HG02763 (cell line): ENCODE measurements around the gene PAFAH1B1.

Experiments
- ATAC-seq: cut with Tn5 transposase; IDR thresholded peaks from one replicate; pipeline ENCODE4 v1.9.1; 2021; ENCODE audit warnings: mild to moderate bottlenecking, moderate library complexity; ENCODE audit not compliant: unreplicated experiment

Gene PAFAH1B1

DNA sequence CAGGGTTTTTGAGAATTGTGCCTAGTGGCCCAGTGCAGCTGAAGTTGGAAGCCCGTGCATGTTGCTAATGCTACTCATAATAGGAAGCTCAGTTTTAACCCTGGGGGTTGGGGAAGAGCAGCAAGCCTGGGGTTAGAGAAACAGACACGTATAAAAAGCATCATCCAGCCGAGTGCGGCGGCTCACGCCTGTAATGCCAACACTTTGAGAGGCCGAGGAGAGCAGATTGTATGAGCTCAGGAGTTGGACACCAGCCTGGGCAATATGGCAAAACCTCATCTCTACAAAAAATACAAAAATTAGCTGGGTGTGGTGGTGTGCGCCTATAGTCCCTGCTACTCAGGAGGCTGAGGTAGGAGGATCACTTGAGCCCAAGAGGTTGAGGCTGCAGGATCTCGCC is 120.4 kb downstream of the PAFAH1B1 start:
- no peak for ATAC-seq

DNA sequence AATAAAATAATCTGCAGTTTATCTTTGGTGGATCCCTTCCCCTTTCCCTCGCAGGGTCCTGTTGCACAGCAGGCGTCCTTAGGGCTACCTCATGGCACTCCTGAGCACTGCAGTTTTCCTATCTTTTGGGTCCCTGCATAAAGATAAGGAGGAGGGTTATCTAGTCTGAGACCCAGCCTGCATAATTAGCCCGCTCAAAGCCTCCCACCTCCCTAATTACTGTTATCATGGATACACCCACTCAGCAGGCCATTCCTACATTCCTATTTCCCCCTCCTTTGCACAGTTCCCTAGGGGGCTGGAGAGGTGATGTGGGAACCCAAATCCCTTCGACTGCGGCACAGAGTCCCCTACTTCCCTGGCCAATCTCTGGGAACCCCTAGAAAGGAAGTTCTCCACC is 123.2 kb downstream of the PAFAH1B1 start:
- no peak for ATAC-seq

DNA sequence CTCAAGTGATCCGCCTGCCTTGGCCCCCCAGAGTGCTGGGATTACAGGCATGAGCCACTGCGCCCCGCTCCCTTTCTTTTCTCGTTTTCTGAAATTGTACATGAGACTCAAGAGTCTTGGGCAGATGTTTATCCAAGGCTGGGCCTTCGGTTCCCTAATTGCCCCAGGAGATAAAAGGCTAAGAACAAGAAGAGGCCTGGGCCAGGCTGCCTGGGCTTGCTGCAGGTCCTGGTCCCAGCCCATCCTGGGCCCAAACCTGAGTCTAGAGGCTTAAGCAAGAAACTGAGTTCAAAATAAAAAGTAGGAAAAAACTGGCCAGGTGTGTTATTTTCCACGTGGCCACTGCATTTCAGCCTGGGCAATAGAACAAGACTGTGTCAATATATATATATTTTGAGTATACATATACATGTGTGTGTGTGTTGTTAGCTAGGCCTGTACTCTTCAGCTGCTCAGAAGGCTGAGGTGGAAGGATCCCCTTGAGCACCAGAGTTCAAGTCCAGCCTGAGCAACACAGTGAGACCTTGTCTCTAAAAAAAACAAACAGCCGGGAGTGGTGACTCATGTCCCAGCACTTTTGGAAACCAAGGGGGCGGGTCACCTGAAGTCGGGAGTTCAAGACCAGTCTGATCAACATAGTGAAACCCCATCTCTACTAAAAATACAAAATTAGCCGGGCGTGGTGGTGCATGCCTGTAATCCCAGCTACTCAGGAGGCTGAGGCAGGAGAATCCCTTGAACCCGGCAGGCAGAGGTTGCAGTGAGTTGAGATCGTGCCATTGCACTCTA is 124.9 kb downstream of the PAFAH1B1 start:
- no peak for ATAC-seq

DNA sequence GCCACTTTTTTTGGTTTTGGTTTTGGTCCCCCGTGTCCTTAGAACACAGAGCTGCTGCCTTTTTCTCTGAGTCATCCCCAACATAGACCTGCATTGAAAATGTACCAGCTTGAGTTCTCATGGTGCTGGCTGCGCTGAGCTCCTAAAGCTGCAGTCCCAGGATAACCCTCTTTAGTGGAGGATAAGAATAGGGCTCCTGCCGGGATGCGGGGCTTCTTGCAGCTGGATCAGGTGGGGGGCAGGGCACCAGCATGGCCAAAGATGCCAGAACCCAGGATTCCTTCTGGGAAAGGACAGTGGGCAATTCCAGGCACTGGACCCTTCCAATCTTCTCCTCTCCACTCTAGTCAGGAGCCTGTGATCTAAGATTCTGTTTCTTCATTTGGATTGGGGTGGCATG is 126.4 kb downstream of the PAFAH1B1 start:
- no peak for ATAC-seq

DNA sequence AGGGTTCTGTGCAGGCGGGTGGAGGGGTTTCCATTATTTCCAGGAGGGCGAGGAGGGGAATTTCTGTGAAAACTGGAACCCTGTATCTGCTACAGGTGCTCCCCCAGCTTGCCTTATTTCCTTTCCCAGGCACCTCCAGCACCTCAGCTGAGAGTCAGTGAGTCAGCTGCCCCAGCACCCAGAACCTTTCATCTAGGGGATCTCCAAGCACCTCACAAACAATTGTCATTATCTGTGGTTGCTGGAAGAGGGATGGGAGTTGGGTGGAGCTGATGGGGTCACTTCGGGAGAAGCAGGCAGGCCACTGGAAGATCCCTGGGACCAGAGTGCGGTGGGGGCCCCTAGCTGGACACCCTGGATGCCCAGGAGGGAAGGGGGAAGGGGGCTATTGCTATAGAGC is 128.1 kb downstream of the PAFAH1B1 start:
- no peak for ATAC-seq

DNA sequence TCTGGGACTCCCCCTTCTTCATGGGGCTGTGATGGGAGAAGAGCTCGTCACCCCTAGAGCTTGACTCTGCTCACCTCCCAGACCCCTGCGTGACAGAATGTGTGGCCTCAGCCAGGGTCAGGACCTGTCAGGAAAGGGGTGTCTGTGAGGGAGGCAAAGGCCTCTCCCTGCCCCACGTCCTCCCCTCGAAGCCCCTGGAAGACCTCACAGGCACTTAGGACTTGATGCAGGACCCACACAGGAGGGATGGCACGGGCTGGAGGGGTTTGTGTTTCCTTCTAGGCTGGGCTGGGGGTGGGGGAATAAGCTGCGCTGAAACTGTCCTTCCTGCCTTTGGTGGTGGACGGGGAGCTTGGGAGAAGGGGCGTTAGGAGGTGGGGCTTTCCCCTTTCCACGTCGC is 129.2 kb downstream of the PAFAH1B1 start:
- no peak for ATAC-seq

DNA sequence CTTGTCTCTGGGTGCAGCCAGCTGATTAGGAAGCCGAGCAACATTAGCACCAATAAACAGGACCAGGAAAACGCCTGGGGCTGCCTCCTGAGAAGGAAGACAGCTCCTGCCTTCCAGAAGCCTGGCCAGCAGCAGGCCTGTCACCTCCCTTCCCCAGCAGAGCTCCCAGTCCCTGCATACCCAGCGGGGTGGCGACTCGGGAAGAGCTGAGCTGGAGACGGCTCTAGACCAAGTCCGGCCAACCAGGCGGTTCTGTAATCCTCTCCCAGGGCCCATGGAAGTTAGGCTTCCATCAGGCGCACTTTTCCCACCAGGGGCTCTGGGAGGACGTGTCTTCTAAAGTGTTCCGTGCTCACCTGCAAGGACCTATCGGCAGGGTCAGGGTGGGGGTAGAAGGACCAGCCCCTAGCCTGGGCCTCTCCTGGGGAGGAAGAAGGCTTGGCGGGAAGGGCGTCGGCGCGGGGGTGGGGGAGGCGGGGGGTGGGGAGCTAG is 130.1 kb downstream of the PAFAH1B1 start:
- ATAC-seq: no peak

DNA sequence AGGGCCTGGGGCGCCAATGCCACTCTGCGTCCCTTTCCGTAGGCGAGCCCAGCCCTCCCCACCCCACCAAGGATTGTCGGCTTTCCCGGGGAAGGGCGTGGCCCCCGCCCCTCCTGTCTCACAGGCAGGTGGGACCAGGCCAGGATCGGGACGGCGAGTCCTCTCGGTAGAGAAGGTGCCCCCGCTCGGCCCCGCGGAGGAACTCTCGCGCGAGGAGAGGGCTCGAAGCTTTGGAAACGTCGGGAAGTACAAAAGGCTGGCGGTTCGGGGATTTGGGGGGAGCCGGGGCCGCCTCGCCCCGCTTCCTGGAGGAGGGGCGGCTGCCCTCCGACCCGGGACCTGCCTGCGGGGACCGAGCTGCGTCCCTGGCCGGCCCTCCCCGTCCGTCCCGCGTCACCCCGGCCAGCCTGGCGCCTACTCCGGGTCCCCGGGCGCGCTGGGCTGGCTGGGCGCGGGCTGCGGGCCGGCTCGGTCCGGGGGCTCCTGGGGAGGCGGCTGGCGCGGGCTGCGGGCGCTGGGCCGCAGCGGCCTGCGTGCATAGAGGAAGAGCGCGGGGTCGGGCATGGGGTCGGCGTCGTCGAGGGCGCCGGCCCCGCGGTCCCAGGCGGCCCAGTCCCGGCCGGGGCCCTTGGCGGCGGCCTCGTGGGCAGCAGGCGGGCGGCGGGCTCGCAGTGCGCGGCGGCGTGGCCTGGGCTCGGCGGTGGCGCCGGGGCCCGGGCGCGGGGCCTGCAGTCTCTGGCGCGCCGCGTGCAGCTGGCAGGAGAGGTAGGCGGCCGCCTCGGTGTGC is 130.7 kb downstream of the PAFAH1B1 start:
- ATAC-seq: no peak

DNA sequence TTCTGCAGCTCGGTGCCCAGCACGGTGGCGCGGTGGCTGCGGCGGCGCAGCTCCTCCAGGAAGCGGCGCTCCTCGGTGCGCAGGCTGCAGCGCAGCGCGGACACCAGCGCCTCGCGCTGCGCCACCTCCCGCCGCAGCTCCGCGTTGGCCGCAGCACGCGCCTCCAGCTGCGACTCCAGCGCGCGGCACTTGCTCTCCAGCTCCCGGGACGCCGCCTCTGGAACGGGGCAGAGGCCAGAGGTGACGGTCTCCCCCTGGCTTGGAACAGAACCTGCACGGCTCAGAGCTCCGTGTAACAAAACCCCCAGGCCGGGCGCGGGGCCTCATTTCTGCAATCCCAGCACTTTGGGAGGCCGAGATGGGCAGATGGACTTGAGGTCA is 131.3 kb downstream of the PAFAH1B1 start:
- ATAC-seq: no peak

DNA sequence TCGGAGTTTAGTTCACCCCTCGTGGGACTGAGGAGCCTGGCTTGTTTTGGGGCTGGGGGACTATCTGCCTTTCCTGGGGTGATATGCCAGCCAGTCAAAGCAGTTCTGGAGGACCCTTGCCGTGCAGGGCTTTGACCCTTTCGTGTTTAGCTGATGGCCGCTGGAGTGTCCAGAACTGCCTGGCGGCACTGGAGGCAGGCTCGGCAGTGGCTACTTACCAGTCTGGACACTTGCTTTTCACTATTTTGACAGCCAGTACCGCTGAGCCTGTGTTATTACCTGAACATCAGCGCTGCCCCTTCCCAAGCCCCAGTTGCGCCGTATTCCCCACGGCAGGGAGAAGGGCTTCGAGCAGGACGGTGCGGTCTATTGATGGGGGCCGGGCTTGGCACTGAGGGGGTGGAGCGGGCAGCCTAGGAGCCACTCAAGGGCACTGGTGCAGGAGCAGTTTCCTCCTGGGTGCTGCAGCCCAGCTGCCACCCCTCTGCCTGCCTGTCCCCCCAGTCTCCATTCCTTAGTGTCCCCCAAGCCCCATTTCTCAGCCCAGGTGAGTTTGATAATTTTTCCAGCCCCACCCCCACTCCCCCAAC is 137.4 kb downstream of the PAFAH1B1 start:
- no peak for ATAC-seq

DNA sequence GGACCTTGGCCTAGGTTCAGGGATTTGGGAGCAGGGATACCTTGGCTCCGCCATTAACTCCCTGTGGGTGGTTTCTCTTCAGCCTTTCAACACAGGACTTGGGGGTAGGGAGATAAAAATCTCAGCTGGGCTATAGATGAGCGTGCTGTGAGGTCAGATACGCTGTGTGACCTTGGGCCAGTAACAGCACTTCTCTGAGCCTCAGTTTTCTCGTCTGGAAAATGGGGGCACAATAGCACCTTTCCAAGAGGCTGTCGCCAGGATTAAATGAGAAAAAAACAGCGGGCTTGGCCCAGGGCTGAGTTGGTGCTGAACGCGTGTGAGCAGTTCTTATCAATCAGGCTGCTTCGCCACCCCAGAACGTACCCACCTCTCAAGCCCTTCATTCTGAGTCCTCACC is 138.4 kb downstream of the PAFAH1B1 start:
- ATAC-seq: no peak

DNA sequence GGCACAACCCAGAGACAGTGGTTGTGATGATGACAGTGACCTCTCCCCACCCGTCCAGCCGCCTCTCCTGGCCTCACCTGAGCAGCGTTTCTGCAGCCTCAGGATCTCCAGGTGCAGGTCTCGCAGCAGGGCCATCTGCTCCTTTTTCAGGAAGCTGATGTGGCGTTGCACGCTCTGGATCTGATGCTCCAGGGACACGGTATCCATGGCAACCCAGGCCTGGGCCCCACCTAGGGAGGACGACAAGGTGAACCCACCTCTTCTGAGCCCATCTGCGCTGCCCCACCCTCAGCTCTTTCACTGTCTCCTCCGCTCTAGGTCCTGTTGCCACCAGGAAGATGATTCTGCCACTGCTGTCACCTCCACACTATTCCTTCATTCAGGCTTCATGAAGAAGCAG is 141.5 kb downstream of the PAFAH1B1 start:
- no peak for ATAC-seq
